Testis (tissue), 2 donors: ENCODE results near the gene PAFAH1B1.

Experiments
- POLR2A ChIP-seq: fragments of 450-650 bp; IDR thresholded peaks from one replicate; pipeline ENCODE4 v1.6.1; 2017; ENCODE audit warnings: antibody characterized with exemption, mild to moderate bottlenecking, moderate library complexity
- TF ChIP-seq, protein P1 (sequence below), 3 experiments: fragments of 450-650 bp in 2 of 3; fragments of 200-600 bp in 1 of 3; sonication (generic) in 1 of 3; IDR thresholded peaks; one replicate each; pipeline ENCODE4 v1.5.1; 2016 to 2019; ENCODE audit warnings: antibody characterized with exemption in 3 of 3, mild to moderate bottlenecking in 2 of 3, moderate library complexity in 1 of 3

DNA sequence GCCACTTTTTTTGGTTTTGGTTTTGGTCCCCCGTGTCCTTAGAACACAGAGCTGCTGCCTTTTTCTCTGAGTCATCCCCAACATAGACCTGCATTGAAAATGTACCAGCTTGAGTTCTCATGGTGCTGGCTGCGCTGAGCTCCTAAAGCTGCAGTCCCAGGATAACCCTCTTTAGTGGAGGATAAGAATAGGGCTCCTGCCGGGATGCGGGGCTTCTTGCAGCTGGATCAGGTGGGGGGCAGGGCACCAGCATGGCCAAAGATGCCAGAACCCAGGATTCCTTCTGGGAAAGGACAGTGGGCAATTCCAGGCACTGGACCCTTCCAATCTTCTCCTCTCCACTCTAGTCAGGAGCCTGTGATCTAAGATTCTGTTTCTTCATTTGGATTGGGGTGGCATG, 126.4 kb downstream of the PAFAH1B1 start:
- TF ChIP-seq, protein P1, sequence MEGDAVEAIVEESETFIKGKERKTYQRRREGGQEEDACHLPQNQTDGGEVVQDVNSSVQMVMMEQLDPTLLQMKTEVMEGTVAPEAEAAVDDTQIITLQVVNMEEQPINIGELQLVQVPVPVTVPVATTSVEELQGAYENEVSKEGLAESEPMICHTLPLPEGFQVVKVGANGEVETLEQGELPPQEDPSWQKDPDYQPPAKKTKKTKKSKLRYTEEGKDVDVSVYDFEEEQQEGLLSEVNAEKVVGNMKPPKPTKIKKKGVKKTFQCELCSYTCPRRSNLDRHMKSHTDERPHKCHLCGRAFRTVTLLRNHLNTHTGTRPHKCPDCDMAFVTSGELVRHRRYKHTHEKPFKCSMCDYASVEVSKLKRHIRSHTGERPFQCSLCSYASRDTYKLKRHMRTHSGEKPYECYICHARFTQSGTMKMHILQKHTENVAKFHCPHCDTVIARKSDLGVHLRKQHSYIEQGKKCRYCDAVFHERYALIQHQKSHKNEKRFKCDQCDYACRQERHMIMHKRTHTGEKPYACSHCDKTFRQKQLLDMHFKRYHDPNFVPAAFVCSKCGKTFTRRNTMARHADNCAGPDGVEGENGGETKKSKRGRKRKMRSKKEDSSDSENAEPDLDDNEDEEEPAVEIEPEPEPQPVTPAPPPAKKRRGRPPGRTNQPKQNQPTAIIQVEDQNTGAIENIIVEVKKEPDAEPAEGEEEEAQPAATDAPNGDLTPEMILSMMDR (IDR thresholded peaks at IDR 0.05) = no peak
- TF ChIP-seq POLR2A = no peak
